Measurements from ENCODE around the gene MOSPD3. TPM values are rescaled to one million over a fixed set of nuclear protein-coding genes. Genes with fewer than 3 reads are reported as not detected.

Gene MOSPD3
- polyA plus RNA-seq, 1 experiment, result 15.0 TPM

GRCh38 chr7:100641860-100642533, 29.7 kb downstream of the MOSPD3 start:
- TF ChIP-seq CTCF (IDR thresholded peaks at IDR 0.05; ENCODE audit: insufficient read depth, low read depth, low read length), result no peak
- peaks cover 6% of the 10 kb centered on the region for H3K27me3 ChIP-seq (ENCODE audit: control insufficient read depth, insufficient read depth, low read length)
- no peak overlapping the region for H3K4me3 ChIP-seq (ENCODE audit: low read depth, low read length)
- DNase-seq (ENCODE audit: low read depth), result no peak
- CTCF ChIA-PET, result interaction anchor here (0.8 to 0.9 kb wide), 2 partner anchors 9 to 50 kb away, joined by 4 to 6 read pairs; no protein-coding TSS in a partner anchor
- POLR2A ChIA-PET, result no interaction called here
- no peaks in the 10 kb centered on the region for H3K36me3 ChIP-seq (ENCODE audit: control insufficient read depth, insufficient read depth, low read length)

- H3K27me3 ChIP-seq (ENCODE audit: control insufficient read depth, insufficient read depth, low read length), result peaks cover 6% of the 10 kb centered on the region
- H3K4me3 ChIP-seq (ENCODE audit: low read depth, low read length), result no peak overlapping the region
- ChIA-PET CTCF (interaction anchor here (0.8 to 0.9 kb wide), 2 partner anchors 10 to 49 kb away, joined by 4 to 6 read pairs; no protein-coding TSS in a partner anchor), POLR2A (no interaction called here)
- TF ChIP-seq CTCF (IDR thresholded peaks at IDR 0.05; ENCODE audit: insufficient read depth, low read depth, low read length), result no peak
- DNase-seq (ENCODE audit: low read depth), result no peak
- H3K36me3 ChIP-seq (ENCODE audit: control insufficient read depth, insufficient read depth, low read length), result no peaks in the 10 kb centered on the region
These were observed 30.2 kb downstream of the MOSPD3 start for GRCh38 chr7:100642534-100642907.

GRCh38 chr7:100649826-100650565, 37.7 kb downstream of the MOSPD3 start:
- ChIA-PET CTCF (interaction anchor here (0.8 kb wide), 1 partner anchor 17 kb away, joined by 4 read pairs; no protein-coding TSS in a partner anchor), POLR2A (no interaction called here)
- TF ChIP-seq CTCF (IDR thresholded peaks at IDR 0.05; ENCODE audit: insufficient read depth, low read depth, low read length), result no peak
- peaks cover 6% of the 10 kb centered on the region for H3K27me3 ChIP-seq (ENCODE audit: control insufficient read depth, insufficient read depth, low read length)
- no peak for DNase-seq (ENCODE audit: low read depth)
- no peaks in the 10 kb centered on the region for H3K36me3 ChIP-seq (ENCODE audit: control insufficient read depth, insufficient read depth, low read length)
- no peak overlapping the region for H3K4me3 ChIP-seq (ENCODE audit: low read depth, low read length)

- no peak for DNase-seq (ENCODE audit: low read depth)
- H3K4me3 ChIP-seq (ENCODE audit: low read depth, low read length), result no peak overlapping the region
- peaks cover 4% of the 10 kb centered on the region for H3K27me3 ChIP-seq (ENCODE audit: control insufficient read depth, insufficient read depth, low read length)
- POLR2A ChIA-PET, result no interaction called here
- TF ChIP-seq CTCF (IDR thresholded peaks at IDR 0.05; ENCODE audit: insufficient read depth, low read depth, low read length), result no peak
- CTCF ChIA-PET, result no interaction called here
- H3K36me3 ChIP-seq (ENCODE audit: control insufficient read depth, insufficient read depth, low read length), result no peaks in the 10 kb centered on the region
These were observed 42.8 kb downstream of the MOSPD3 start for GRCh38 chr7:100654908-100655831.

Data from BJ (cell line).